AG04449 (cell line): ENCODE results near the gene CIB4.

ENCODE experiments used
- CTCF ChIA-PET: fragments of 350-600 bp; formaldehyde crosslinking; extraction: SDS; loops from one replicate; lab custom pipeline; 2021; ENCODE audit warnings: antibody characterized with exemption; lab: Yijun Ruan, JAX
- POLR2A ChIA-PET: fragments of 400-600, 350-600 bp; formaldehyde crosslinking; extraction: SDS; loops from one replicate; lab custom pipeline; 2020; ENCODE audit warnings: antibody characterized with exemption, inconsistent platforms; lab: Yijun Ruan, JAX
- DNase-seq: peaks from one replicate; pipeline ENCODE4 v3.0.0-alpha.2; 2010; ENCODE audit warnings: low read depth, low spot score
- H3K4me3 ChIP-seq: 2 replicates; pipeline ENCODE4 v1.5.1; 2011; ENCODE audit warnings: low read depth, mild to moderate bottlenecking, control low read depth, low read length
- TF ChIP-seq, protein P1 (sequence below): IDR thresholded peaks from one replicate; pipeline ENCODE4 v1.5.1; 2011; ENCODE audit warnings: mild to moderate bottlenecking, moderate library complexity, low read length, control low read depth, inconsistent platforms; ENCODE audit not compliant: insufficient read depth; ENCODE audit errors: missing control alignments

Gene CIB4

DNA sequence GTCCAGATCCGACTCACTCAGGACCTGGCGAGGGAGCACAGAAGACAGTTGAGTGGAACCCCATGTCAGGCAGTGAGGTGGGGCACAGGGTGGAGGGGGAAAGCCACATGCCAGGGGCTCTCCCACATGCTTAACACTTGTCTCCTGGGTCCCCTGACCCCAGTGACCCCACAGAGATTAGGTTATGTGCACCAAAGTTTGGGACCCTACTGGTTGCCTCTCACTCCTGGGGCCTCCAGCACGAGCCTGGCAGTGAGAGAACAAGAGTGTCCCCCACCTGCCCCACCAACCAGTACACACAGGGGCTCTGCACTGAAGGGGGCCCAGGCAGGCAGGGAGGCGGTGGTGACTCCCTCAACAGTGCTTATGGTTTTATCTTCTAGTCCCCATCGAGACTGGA lies 58.3 kb downstream of the CIB4 start:
- ChIA-PET POLR2A (no interaction called here), CTCF (interaction anchor here (1.6 to 7.3 kb wide), 3 partner anchors 11 to 161 kb away, joined by 6 to 111 read pairs (median 17); no protein-coding TSS in a partner anchor)

DNA sequence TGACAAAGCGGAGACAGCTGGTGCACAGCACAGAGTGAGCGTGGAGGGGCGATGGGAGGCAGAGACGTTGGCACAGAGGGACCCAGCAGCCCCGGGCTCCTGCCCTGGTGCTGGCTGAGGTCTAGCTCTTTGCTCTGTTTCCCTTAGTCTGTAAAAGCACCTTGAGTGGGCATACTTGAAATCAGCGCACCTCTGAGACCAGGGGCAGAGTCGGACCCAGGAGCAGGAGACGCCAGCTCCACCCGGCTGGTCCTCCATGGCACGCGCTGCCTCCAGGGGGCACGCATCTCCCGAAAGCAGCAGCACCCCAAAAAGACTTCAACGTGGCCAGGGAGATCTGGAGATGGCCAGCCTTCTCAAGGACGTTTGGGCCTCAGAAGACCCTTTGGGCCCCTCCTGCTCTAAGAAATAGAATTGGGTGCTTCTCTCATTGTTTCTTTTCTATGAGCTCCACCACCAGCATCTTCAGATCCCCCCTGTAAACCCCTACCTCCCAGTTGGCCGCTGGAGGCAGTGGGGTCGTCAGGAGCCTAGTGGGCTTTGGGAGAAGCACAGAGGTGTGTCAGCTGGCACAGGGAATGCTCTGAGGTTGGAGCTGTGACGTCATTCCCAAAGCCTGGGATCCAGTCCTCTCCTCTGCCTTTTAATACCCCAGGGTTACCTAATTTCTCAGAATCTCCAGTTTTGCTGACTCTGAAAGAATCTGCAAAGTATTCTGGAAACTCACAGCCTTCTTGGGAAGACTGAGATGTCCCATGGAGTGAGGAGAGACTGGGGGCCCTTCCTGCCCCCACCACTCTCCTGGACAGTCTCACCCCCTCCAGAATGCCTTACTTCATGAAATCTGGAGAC lies 58.9 kb downstream of the CIB4 start:
- no peak for DNase-seq
- TF ChIP-seq, protein P1, sequence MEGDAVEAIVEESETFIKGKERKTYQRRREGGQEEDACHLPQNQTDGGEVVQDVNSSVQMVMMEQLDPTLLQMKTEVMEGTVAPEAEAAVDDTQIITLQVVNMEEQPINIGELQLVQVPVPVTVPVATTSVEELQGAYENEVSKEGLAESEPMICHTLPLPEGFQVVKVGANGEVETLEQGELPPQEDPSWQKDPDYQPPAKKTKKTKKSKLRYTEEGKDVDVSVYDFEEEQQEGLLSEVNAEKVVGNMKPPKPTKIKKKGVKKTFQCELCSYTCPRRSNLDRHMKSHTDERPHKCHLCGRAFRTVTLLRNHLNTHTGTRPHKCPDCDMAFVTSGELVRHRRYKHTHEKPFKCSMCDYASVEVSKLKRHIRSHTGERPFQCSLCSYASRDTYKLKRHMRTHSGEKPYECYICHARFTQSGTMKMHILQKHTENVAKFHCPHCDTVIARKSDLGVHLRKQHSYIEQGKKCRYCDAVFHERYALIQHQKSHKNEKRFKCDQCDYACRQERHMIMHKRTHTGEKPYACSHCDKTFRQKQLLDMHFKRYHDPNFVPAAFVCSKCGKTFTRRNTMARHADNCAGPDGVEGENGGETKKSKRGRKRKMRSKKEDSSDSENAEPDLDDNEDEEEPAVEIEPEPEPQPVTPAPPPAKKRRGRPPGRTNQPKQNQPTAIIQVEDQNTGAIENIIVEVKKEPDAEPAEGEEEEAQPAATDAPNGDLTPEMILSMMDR, result no peak
- POLR2A ChIA-PET, result no interaction called here
- H3K4me3 ChIP-seq, result no peak overlapping the region
- CTCF ChIA-PET, result interaction anchor here (1.2 to 7.3 kb wide), 5 partner anchors 11 to 162 kb away, joined by 3 to 111 read pairs (median 6); no protein-coding TSS in a partner anchor

More for the DNA sequence above, 58.3 kb downstream of the CIB4 start:
- TF ChIP-seq, protein P1, result no peak
- no peak overlapping the region for H3K4me3 ChIP-seq
- DNase-seq, result no peak

DNA sequence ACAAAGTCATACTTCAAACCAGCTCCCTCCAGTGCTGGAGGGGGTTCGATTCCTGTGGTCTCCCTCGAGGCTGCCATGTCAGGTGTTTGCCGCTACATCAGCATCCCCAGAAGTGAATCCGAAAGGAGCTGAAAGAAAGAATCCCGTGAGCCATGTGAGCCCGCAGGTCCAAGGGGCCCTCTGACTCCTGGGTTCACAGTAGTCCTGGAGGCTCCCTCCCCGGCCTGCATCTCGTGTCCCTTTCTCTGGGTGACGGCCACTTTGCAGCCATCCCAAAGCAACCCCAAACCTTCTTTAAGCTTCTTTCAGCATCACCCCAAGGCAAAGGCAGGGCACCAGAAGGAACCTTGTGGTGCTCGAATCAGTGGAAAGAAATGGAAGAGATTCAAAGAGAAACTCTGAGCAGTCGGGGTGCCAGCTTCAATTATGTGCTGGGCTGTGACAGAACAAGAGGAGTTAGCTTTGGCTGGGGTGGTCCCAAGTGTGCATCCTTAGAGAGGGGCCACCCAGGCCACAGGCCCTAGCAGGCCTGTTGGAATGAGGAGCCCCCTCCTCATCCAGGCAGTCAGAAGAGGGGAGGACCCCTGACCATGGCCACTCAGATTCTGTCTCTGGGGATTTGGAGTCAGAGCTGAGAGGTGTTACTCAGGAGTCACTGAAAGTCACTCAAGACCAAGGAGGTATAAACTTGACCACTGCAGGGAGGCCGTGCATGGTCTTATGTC lies 59.7 kb downstream of the CIB4 start:
- no peak for DNase-seq
- H3K4me3 ChIP-seq, result no peak overlapping the region
- ChIA-PET POLR2A (no interaction called here), CTCF (interaction anchor here (1.2 to 7.3 kb wide), 8 partner anchors 10 to 251 kb away, joined by 3 to 111 read pairs (median 4); no protein-coding TSS in a partner anchor)
- TF ChIP-seq, protein P1, result no peak

DNA sequence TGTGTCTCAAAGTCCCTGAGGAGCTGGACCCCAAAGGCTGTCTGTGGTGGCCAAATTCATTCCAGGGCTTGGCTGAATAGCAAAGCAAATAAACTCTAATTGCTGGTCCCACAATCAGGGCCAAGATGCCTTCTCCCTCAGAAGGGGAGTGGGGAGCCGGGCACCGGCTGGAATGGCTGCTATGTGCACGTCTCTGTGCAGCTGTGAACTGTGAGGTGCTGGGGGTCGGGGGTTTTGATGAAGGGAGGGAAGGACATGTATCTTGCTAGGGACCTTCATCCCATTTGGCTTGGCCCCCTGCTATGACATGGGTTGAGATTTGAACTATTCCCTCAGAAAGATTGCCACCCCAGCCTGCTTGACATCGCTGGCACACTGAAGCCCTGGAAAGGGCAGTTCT lies 60.4 kb downstream of the CIB4 start:
- ChIA-PET CTCF (interaction anchor here (1.2 to 7.3 kb wide), 6 partner anchors 11 to 251 kb away, joined by 3 to 111 read pairs (median 4); no protein-coding TSS in a partner anchor), POLR2A (no interaction called here)
- no peak overlapping the region for H3K4me3 ChIP-seq
- TF ChIP-seq, protein P1, result no peak
- no peak for DNase-seq

DNA sequence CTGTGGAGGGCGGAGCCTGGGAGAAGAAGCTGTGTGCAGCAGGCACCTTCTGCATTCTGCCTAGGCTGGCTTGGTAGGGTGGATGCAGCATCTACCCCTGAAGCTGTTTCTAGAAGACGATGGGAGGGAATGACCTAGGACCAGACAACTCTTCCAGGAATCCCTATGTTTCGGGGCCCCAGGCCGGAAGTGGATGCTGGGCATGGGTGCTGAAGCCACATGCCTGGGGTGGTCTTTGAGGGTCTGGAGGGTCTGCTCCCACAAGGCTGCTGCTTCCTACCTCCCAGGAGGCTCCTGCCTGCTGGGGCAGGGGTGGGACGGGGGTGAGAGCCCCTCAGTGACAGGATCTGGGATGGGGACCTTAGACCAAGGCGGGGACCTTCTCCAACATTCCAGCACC lies 61.0 kb downstream of the CIB4 start:
- CTCF ChIA-PET, result interaction anchor here (0.8 to 7.3 kb wide), 8 partner anchors 9 to 250 kb away, joined by 3 to 111 read pairs (median 3); no protein-coding TSS in a partner anchor
- no peak overlapping the region for H3K4me3 ChIP-seq
- DNase-seq, result no peak
- TF ChIP-seq, protein P1, result no peak
- POLR2A ChIA-PET, result no interaction called here

DNA sequence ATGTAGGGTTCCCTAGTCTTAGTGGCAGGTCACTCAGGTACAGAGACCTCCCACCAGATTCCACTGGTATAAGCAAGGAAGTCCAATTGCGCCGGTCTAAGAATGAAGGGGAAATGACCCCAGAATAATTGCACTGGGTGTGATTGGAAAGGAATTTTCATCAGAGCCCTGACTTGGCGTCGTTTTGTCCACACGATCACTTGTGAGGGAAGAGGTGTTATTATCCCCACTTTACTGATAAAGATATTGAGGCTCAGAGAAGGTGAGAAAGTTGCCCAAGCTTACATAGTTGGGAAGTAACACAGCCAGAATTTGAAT lies 61.5 kb downstream of the CIB4 start:
- POLR2A ChIA-PET, result no interaction called here
- TF ChIP-seq, protein P1, result no peak
- no peak overlapping the region for H3K4me3 ChIP-seq
- no peak for DNase-seq
- CTCF ChIA-PET, result interaction anchor here (0.8 to 7.3 kb wide), 8 partner anchors 10 to 164 kb away, joined by 3 to 111 read pairs (median 5); no protein-coding TSS in a partner anchor
